Hepatocyte (in vitro differentiated cells): ENCODE results near the gene ARFIP1. TPM values are rescaled to one million over a fixed set of nuclear protein-coding genes. Genes with fewer than 3 reads are reported as not detected.

Source experiments
- DNase-seq: peaks from one replicate; pipeline ENCODE4 v3.0.0-alpha.2; 2016; ENCODE audit warnings: low spot score
- H2AFZ ChIP-seq: fragments of 200-600 bp; sonication (generic); 2 replicates; pipeline ENCODE4 v1.6.0; 2016; ENCODE audit warnings: antibody characterized with exemption, mild to moderate bottlenecking
- H3K27ac ChIP-seq: fragments of 200-600 bp; sonication (generic); 2 replicates; pipeline ENCODE4 v1.5.1; 2016; ENCODE audit warnings: mild to moderate bottlenecking
- H3K27me3 ChIP-seq: fragments of 200-600 bp; sonication (generic); 2 replicates; pipeline ENCODE4 v1.6.1; 2016
- H3K36me3 ChIP-seq: fragments of 200-600 bp; sonication (generic); replicated peaks from 2 replicates; pipeline ENCODE4 v1.5.1; 2016; ENCODE audit warnings: low read depth; ENCODE audit not compliant: insufficient read depth
- H3K4me1 ChIP-seq: fragments of 200-600 bp; sonication (generic); 2 replicates; pipeline ENCODE4 v1.5.1; 2016; ENCODE audit warnings: mild to moderate bottlenecking, moderate library complexity; ENCODE audit not compliant: insufficient read depth
- H3K4me2 ChIP-seq: fragments of 200-600 bp; sonication (generic); 2 replicates; pipeline ENCODE4 v1.6.0; 2016
- H3K4me3 ChIP-seq: fragments of 200-600 bp; sonication (generic); 2 replicates; pipeline ENCODE4 v1.5.1; 2016; ENCODE audit warnings: mild to moderate bottlenecking
- H3K79me2 ChIP-seq: fragments of 200-600 bp; sonication (generic); 2 replicates; pipeline ENCODE4 v1.6.0; 2017; ENCODE audit warnings: mild to moderate bottlenecking
- H3K9me2 ChIP-seq: fragments of 200-600 bp; sonication (generic); replicated peaks from 2 replicates; pipeline ENCODE4 v1.6.0; 2017; ENCODE audit warnings: mild to moderate bottlenecking; ENCODE audit not compliant: insufficient read depth
- H3K9me3 ChIP-seq: fragments of 200-600 bp; sonication (generic); 2 replicates; pipeline ENCODE4 v1.5.1; 2016; ENCODE audit warnings: low read depth, mild to moderate bottlenecking
- H4K20me1 ChIP-seq: fragments of 200-600 bp; sonication (generic); 2 replicates; pipeline ENCODE4 v1.6.0; 2016; ENCODE audit warnings: mild to moderate bottlenecking; ENCODE audit not compliant: insufficient read depth, poor library complexity, severe bottlenecking
- EZH2 ChIP-seq: fragments of 200-600 bp; sonication (generic); IDR thresholded peaks from 2 replicates; pipeline ENCODE4 v1.6.1; 2016; ENCODE audit warnings: antibody characterized with exemption, mild to moderate bottlenecking, borderline replicate concordance
- EZH2phosphoT487 ChIP-seq: fragments of 200-600 bp; sonication (generic); IDR thresholded peaks from one replicate; pipeline ENCODE4 v1.6.1; 2018; ENCODE audit warnings: antibody characterized with exemption, mild to moderate bottlenecking, low read depth, moderate library complexity; ENCODE audit not compliant: unreplicated experiment, severe bottlenecking
- WGBS: methylation state at CpG from one replicate; pipeline ENCODE4 v1.1.6; 2016; ENCODE audit warnings: low lambda C conversion rate; ENCODE audit errors: missing lambda C conversion rate; 5-methylcytosine and 5-hydroxymethylcytosine counted together
- polyA plus RNA-seq: library from polyadenylated mRNA; unstranded; fragments of >200 nt; fragmentation: Nextera tagmentation; extraction: Ambion mirVana; gene quantifications from 2 replicates; pipeline ENCODE4 v1.2.1, GENCODE V29; 2016
- total RNA-seq: library from RNA; depleted of rRNA; stranded (reverse); fragments of >200 nt; gene quantifications from 2 replicates; pipeline ENCODE4 v1.2.3, GENCODE V29; 2014
- TF ChIP-seq, protein P1 (sequence below): fragments of 200-600 bp; sonication (generic); IDR thresholded peaks from 2 replicates; pipeline ENCODE4 v1.5.1; 2016; ENCODE audit warnings: antibody characterized with exemption, mild to moderate bottlenecking; ENCODE audit not compliant: poor library complexity

ARFIP1 gene
- total and polyA plus RNA-seq, 2 experiments from 2014 or later, result 21.7 to 39.1 TPM

DNA sequence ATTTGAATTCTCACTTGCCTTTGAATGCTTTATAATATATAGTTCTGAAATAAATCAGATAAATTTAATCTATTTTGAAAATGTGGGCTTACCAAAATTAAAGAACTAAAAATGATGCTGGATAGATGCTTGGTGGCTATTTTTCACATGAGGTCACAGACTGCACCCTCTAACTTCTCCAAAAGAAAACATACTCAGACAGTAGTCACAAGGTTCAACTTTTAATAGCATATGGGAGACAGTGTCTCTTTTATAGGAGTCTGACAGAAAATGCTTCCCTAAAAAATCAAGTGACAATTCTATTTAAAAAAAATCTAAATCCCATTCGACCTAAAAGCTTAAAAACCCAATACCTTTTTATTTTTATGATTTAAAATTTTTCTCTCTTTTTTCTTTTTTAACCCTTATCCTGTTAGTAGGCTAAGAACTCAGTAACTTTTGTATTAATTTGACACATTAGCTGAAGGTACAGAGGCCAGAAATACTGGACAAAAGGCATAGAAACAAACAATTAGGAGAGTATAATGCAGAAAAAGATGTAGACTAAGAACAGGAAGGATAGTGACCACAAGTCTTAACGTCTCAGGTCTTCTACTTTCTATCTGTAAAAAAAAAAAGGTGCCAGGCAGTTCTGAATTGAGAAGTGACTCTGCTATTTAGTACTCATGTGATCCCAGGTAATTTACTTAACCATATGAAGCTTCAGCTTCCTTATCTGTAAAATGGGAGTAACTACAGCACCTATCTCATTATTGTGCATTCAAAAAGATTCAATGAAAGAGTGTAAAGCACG lies 7.8 kb upstream of the ARFIP1 start:
- no peak overlapping the region for H3K27ac ChIP-seq
- H3K79me2 ChIP-seq, result peaks cover 3% of the 10 kb centered on the region
- no peaks in the 10 kb centered on the region for H3K9me2 ChIP-seq
- H3K9me3 ChIP-seq, result no peaks in the 10 kb centered on the region
- no peaks in the 10 kb centered on the region for H3K36me3 ChIP-seq
- TF ChIP-seq EZH2phosphoT487 (no peak), EZH2 (no peak)
- TF ChIP-seq, protein P1, sequence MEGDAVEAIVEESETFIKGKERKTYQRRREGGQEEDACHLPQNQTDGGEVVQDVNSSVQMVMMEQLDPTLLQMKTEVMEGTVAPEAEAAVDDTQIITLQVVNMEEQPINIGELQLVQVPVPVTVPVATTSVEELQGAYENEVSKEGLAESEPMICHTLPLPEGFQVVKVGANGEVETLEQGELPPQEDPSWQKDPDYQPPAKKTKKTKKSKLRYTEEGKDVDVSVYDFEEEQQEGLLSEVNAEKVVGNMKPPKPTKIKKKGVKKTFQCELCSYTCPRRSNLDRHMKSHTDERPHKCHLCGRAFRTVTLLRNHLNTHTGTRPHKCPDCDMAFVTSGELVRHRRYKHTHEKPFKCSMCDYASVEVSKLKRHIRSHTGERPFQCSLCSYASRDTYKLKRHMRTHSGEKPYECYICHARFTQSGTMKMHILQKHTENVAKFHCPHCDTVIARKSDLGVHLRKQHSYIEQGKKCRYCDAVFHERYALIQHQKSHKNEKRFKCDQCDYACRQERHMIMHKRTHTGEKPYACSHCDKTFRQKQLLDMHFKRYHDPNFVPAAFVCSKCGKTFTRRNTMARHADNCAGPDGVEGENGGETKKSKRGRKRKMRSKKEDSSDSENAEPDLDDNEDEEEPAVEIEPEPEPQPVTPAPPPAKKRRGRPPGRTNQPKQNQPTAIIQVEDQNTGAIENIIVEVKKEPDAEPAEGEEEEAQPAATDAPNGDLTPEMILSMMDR, result no peak
- H2AFZ ChIP-seq, result no peak overlapping the region
- WGBS, result 86% methylated on average over 3 of the region's 3 CpGs
- no peak overlapping the region for H3K4me2 ChIP-seq
- no peaks in the 10 kb centered on the region for H3K27me3 ChIP-seq
- no peak for DNase-seq
- H3K4me1 ChIP-seq, result no peaks in the 10 kb centered on the region
- H3K4me3 ChIP-seq, result no peak overlapping the region
- no peaks in the 10 kb centered on the region for H4K20me1 ChIP-seq

DNA sequence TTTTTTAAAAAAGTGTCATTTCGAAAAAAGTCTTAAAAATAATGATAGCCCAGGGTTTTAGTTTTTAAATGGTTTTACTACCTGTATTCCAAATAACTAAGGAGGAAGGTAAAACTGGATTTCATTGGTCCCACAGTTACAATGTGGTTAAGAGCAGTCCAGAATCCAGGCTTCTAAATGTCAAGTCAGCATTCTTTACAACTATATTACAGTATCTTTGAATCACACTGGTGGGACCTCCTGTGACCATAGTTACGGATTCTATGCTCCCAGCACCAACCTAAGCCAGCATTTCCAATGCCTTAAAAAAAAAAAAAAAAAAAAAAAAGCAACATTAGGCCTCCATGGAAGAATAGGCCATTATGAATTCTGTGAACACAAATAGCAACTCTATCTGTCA lies 6.4 kb upstream of the ARFIP1 start:
- WGBS, result 93% methylated on average over 2 of the region's 2 CpGs
- Histone ChIP-seq H4K20me1 (no peaks in the 10 kb centered on the region), H3K4me3 (no peak overlapping the region), H3K79me2 (peaks cover 13% of the 10 kb centered on the region), H3K27me3 (no peaks in the 10 kb centered on the region), H3K4me1 (no peaks in the 10 kb centered on the region), H3K36me3 (no peaks in the 10 kb centered on the region), H3K9me2 (no peaks in the 10 kb centered on the region), H3K9me3 (no peaks in the 10 kb centered on the region), H3K4me2 (no peak overlapping the region), H3K27ac (no peak overlapping the region), H2AFZ (no peak overlapping the region)
- TF ChIP-seq EZH2 (no peak), EZH2phosphoT487 (no peak)
- TF ChIP-seq, protein P1, result no peak
- DNase-seq, result no peak

DNA sequence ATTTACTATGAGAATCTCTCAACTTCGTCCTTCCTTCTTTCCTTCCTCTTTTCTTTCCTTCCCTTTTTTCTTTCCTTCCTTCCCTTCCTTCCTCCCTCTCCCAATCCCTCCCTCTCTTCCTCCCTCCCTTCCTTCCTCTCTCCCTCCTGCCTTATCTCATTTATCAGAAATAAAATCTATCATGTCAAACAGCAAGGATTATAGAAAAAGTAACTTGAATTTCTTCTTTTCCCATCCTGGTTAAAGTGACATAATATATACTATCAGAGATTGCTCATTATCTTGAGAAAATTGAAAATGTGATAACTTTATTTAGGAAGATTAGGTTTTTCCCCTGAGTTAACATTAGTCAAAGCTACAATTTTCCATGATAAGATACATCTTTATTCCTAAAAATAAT lies 5.8 kb upstream of the ARFIP1 start:
- Histone ChIP-seq H3K27ac (no peak overlapping the region), H4K20me1 (no peaks in the 10 kb centered on the region), H3K27me3 (no peaks in the 10 kb centered on the region), H3K9me3 (no peaks in the 10 kb centered on the region), H3K4me3 (no peak overlapping the region), H3K9me2 (no peaks in the 10 kb centered on the region), H3K4me1 (no peaks in the 10 kb centered on the region), H3K79me2 (peaks cover 13% of the 10 kb centered on the region), H3K4me2 (no peak overlapping the region), H2AFZ (no peak overlapping the region), H3K36me3 (no peaks in the 10 kb centered on the region)
- DNase-seq, result no peak
- WGBS, result 88% methylated on average over 1 of the region's 1 CpG
- TF ChIP-seq, protein P1, result no peak
- TF ChIP-seq EZH2 (no peak), EZH2phosphoT487 (no peak)
